ENCODE measurements around the gene SLC6A9.

The SLC6A9 gene

GRCh38 chr1:43951021-43951985 is 80.0 kb downstream of the SLC6A9 start:
- DNase-seq = no peak

GRCh38 chr1:43949678-43950077 is 81.6 kb downstream of the SLC6A9 start:
- peak in 2 of 51 donors; percentile 16 to 27 for DNase-seq

- peak in 1 of 51 donors; percentile 38 for DNase-seq
These were observed 83.3 kb downstream of the SLC6A9 start for GRCh38 chr1:43947874-43948437.

GRCh38 chr1:43947061-43947873 is 84.0 kb downstream of the SLC6A9 start:
- peak in 8 of 51 donors; percentile 13 to 60 (median 32) for DNase-seq
